RWPE1 (cell line): ENCODE measurements around the gene SH3GL1.

Experiments
- CTCF ChIA-PET: fragments of 350-600 bp; sonication (Branson Sonifier 250); formaldehyde crosslinking; extraction: SDS; loops from one replicate; lab custom pipeline; 2021; lab: Yijun Ruan, JAX
- POLR2A ChIA-PET: fragments of 400-600 bp; formaldehyde crosslinking; extraction: SDS; loops from one replicate; lab custom pipeline; 2020; ENCODE audit warnings: antibody characterized with exemption; ENCODE audit not compliant: low non-redundant PET; lab: Yijun Ruan, JAX
- DNase-seq: peaks from one replicate; pipeline ENCODE4 v3.0.0; 2012; ENCODE audit warnings: low spot score
- H3K27ac ChIP-seq: fragments of 450-650 bp; 2 replicates; pipeline ENCODE4 v1.5.1; 2017
- CTCF ChIP-seq: fragments of 450-650 bp; conservative IDR thresholded peaks from 2 replicates; pipeline ENCODE4 v1.5.1; 2017; ENCODE audit warnings: low read depth, mild to moderate bottlenecking

Gene SH3GL1

DNA sequence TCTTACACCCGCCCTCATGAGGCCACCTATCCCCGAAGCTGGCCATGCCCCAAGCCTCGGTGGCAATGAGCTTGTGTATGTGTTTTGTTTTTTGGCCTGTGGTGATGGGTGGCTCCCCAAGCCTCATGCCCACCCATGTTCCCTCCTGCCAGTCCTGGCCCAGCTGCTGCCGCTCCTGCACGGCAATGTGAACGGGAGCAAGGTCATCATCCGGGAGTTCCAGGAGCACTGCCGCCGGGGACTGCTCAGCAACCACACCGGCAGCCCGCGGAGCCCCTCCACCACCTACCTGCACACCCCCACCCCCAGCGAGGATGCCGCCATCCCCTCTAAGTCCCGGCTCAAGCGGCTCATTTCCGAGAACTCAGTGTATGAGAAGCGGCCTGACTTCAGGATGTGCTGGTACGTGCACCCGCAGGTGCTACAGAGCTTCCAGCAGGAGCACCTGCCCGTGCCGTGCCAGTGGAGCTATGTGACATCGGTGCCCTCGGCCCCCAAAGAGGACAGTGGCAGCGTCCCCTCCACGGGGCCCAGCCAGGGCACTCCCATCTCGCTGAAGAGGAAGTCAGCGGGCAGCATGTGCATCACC, 32.7 kb upstream of the SH3GL1 start:
- POLR2A ChIA-PET: no interaction called here
- DNase-seq: no peak
- TF ChIP-seq CTCF: no peak
- H3K27ac ChIP-seq: no peak overlapping the region
- CTCF ChIA-PET: no interaction called here

DNA sequence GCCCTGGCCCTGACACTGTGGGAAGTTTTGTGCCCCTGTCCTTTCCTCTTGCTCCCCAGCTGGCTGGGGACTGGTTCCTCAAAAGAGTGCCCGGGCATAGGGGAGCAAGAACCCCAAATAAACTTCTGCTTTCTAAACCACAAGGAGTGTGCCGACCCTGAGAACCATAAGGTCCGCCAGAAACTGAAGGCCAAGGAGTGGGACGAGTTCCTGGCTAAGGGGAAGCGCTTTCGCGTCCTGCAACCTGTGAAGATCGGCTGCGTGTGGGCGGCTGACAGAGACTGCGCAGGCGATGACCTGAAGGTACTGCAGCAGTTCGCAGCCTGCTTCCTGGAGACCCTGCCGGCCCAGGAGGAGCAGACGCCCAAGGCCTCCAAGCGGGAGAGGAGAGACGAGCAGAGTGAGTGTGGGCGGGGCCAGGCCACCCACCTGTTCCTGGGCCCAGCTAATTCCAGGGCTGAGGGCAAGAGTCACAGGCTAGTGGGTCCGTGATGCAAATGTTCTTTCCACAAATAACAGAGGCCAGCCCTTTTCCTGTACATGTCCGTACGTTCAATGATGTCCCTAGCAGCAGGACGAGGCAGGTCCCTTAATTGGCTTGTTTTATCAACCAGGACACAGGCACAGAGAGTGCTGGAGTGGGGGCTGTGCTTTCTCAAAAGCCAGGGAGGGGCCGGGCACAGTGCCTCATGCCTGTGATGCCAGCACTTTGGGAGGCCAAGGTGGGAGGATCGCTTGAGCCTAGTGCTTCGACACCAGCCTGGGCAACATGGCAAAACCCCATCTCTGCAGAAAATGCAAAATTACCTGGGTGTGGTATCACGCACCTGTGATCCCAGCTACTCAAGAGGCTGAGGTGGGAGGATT, 31.7 kb upstream of the SH3GL1 start:
- H3K27ac ChIP-seq: 0 out of 2 replicates have a peak overlapping the region, but pooled peaks have one; percentile 3
- CTCF ChIA-PET: no interaction called here
- no peak for TF ChIP-seq CTCF
- POLR2A ChIA-PET: no interaction called here
- DNase-seq: no peak

- 0 out of 2 replicates have a peak overlapping the region, but pooled peaks have one; percentile 3 for H3K27ac ChIP-seq
- no peak for TF ChIP-seq CTCF
- no peak for DNase-seq
- CTCF ChIA-PET: no interaction called here
- POLR2A ChIA-PET: no interaction called here
These were observed 30.9 kb upstream of the SH3GL1 start for GRCh38 chr19:4431296-4431695.

GRCh38 chr19:4430760-4431159, 30.4 kb upstream of the SH3GL1 start:
- TF ChIP-seq CTCF: no peak
- POLR2A ChIA-PET: no interaction called here
- CTCF ChIA-PET: no interaction called here
- no peak for DNase-seq
- no peak overlapping the region for H3K27ac ChIP-seq

GRCh38 chr19:4429771-4430171, 29.4 kb upstream of the SH3GL1 start:
- ChIA-PET POLR2A (no interaction called here), CTCF (no interaction called here)
- H3K27ac ChIP-seq: peak overlapping the region; percentile 20
- TF ChIP-seq CTCF: no peak
- no peak for DNase-seq

DNA sequence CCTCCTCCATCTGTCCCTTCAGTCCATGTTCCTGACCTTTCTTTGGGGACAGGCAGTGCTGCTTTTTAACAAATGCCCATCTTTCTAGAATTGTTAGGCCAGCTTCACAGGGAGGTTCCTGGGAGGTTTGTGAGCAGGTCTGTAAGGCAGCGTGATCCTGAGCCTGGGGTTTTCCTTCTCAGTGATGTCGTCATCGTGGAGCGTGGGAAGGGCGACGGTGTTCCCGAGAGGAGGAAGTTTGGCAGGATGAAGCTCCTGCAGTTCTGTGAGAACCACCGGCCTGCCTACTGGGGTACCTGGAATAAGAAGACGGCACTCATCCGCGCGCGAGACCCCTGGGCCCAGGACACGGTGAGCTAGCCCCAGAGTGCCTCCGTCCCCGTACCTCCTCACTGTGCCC, 28.9 kb upstream of the SH3GL1 start:
- TF ChIP-seq CTCF: no peak
- no peak for DNase-seq
- ChIA-PET POLR2A (interaction anchor here (0.5 kb wide), 1 partner anchor 167 kb away, joined by 10 read pairs; no protein-coding TSS in a partner anchor), CTCF (no interaction called here)
- peak overlapping the region; percentile 20 for H3K27ac ChIP-seq
